Right cardiac atrium (tissue), 5 donors: ENCODE measurements around the gene SLC29A3. TPM values are rescaled to one million over a fixed set of nuclear protein-coding genes. Genes with fewer than 3 reads are reported as not detected.
A peak's percentile ranks its signal among the peaks of the same experiment; 100 is the strongest.
"Not testable (repeated sequence)": the region's sequence is repeated elsewhere in the genome, so short reads cannot be mapped to it uniquely, and the experiment has no call there.

Experiments
- ATAC-seq, 2 donors: fragments of 200-7000 bp; cut with Tn5 transposase; one replicate each; pipeline versions ENCODE4 v1.8.0 to v1.9.1; 2020; ENCODE audit warnings: moderate library complexity in 2 of 2, mild to moderate bottlenecking in 1 of 2
- DNase-seq, 3 donors: peaks; one replicate each; pipeline ENCODE4 v3.0.0-alpha.2; 2020
- H3K27ac ChIP-seq: one replicate; pipeline ENCODE4 v1.5.1; 2013; ENCODE audit warnings: mild to moderate bottlenecking, low read length, control low read depth, moderate library complexity
- H3K27me3 ChIP-seq: one replicate; pipeline ENCODE4 v1.6.1; 2013; ENCODE audit not compliant: control insufficient read depth, insufficient read depth
- H3K4me1 ChIP-seq: one replicate; pipeline ENCODE4 v1.6.1; 2013; ENCODE audit warnings: low read length; ENCODE audit not compliant: control insufficient read depth, insufficient read depth
- H3K4me3 ChIP-seq: one replicate; pipeline ENCODE4 v1.5.1; 2013; ENCODE audit warnings: low read length, control low read depth
- H3K9me3 ChIP-seq: one replicate; pipeline ENCODE4 v1.6.1; 2013; ENCODE audit warnings: low read length; ENCODE audit not compliant: control insufficient read depth
- WGBS: extraction: QIAGEN DNeasy Blood & Tissue Kit; methylation state at CpG from one replicate; pipeline ENCODE4 v1.1.7; 2013; 5-methylcytosine and 5-hydroxymethylcytosine counted together
- intact Hi-C, 4 donors: fragments of 100-400 bp; cut with DNase I; formaldehyde crosslinking; loops; one replicate each; pipeline versions ENCODE4 v1.11.0 to v1.14.0; 2022 to 2023
- polyA plus RNA-seq: library from polyadenylated mRNA; stranded (reverse); fragments of 200-250 nt; gene quantifications from one replicate; pipeline ENCODE4 v1.2.3, GENCODE V29; 2013
- total RNA-seq, 4 donors: library from RNA; stranded (reverse); fragmentation: NEBNext Ultra II Directional; extraction: Animal tissue kit (Norgen Biotek cat#: 25700); gene quantifications; one replicate each; pipeline ENCODE4 v1.2.1, GENCODE V29; 2021
- donor health status: healthy with polysubstance abuse.
- donor health status: DM: no; HTN: yes; CAD: no.
- donor health status: DM: no; HTN: no; CAD: no.
- donor health status: DM: no; HTN: yes; CAD: no; lungs with severe emphysema.
- donor health status: DM: yes; HTN: yes; CAD: no.

Gene SLC29A3
- total and polyA plus RNA-seq, 5 donors, result 1.4 to 2.7 (median 2.2) TPM

- WGBS, result 97% methylated on average over 7 of the region's 7 CpGs
- Histone ChIP-seq H3K4me3 (no peak overlapping the region), H3K27ac (no peak overlapping the region), H3K27me3 (no peaks in the 10 kb centered on the region), H3K4me1 (no peaks in the 10 kb centered on the region), H3K9me3 (no peaks in the 10 kb centered on the region)
- intact Hi-C loops, result no loop called here
- DNase-seq (no peak), ATAC-seq (no peak)
Observed at GRCh38 chr10:71349406-71349805, 30.3 kb downstream of the SLC29A3 start.

- DNase-seq (no peak), ATAC-seq (no peak)
- H3K27me3 ChIP-seq, result no peaks in the 10 kb centered on the region
- intact Hi-C loops, result no loop called here
- 93% methylated on average over 6 of the region's 6 CpGs for WGBS
- H3K9me3 ChIP-seq, result no peaks in the 10 kb centered on the region
- H3K4me1 ChIP-seq, result no peaks in the 10 kb centered on the region
- no peak overlapping the region for H3K4me3 ChIP-seq
- no peak overlapping the region for H3K27ac ChIP-seq
Observed at GRCh38 chr10:71351087-71351486, 32.0 kb downstream of the SLC29A3 start.

- intact Hi-C loops, result no loop called here
- DNase-seq, result peak; percentile 32 to 76 (median 72)
- H3K27ac ChIP-seq, result no peak overlapping the region
- peak in 1 of 2 donors; percentile 42 for ATAC-seq
- no peaks in the 10 kb centered on the region for H3K9me3 ChIP-seq
- H3K4me3 ChIP-seq, result no peak overlapping the region
- no peaks in the 10 kb centered on the region for H3K27me3 ChIP-seq
- no peaks in the 10 kb centered on the region for H3K4me1 ChIP-seq
- WGBS, result 81% methylated on average over 14 of the region's 14 CpGs
Observed at GRCh38 chr10:71351628-71352319, 32.7 kb downstream of the SLC29A3 start.

- Histone ChIP-seq H3K27ac (no peak overlapping the region), H3K9me3 (no peaks in the 10 kb centered on the region), H3K27me3 (no peaks in the 10 kb centered on the region), H3K4me1 (no peaks in the 10 kb centered on the region), H3K4me3 (no peak overlapping the region)
- DNase-seq, result no peak
- WGBS, result 83% methylated on average over 9 of the region's 9 CpGs
- no peak for ATAC-seq
- intact Hi-C loops, result no loop called here
Observed at GRCh38 chr10:71353639-71354038, 34.6 kb downstream of the SLC29A3 start.

GRCh38 chr10:71354776-71355175 lies 35.7 kb downstream of the SLC29A3 start:
- DNase-seq, result no peak
- WGBS, result 88% methylated on average over 7 of the region's 7 CpGs
- no peaks in the 10 kb centered on the region for H3K4me1 ChIP-seq
- H3K27me3 ChIP-seq, result no peaks in the 10 kb centered on the region
- H3K4me3 ChIP-seq, result no peak overlapping the region
- intact Hi-C loops, result no loop called here
- ATAC-seq, result no peak
- H3K9me3 ChIP-seq, result no peaks in the 10 kb centered on the region
- no peak overlapping the region for H3K27ac ChIP-seq

- intact Hi-C loops, result no loop called here
- 88% methylated on average over 12 of the region's 12 CpGs for WGBS
- no peaks in the 10 kb centered on the region for H3K27me3 ChIP-seq
- DNase-seq (no peak), ATAC-seq (no peak)
- no peak overlapping the region for H3K4me3 ChIP-seq
- no peaks in the 10 kb centered on the region for H3K9me3 ChIP-seq
- H3K27ac ChIP-seq, result no peak overlapping the region
- no peaks in the 10 kb centered on the region for H3K4me1 ChIP-seq
Observed at GRCh38 chr10:71355886-71356285, 36.8 kb downstream of the SLC29A3 start.

- H3K4me3 ChIP-seq, result no peak overlapping the region
- no peaks in the 10 kb centered on the region for H3K4me1 ChIP-seq
- H3K9me3 ChIP-seq, result no peaks in the 10 kb centered on the region
- no peaks in the 10 kb centered on the region for H3K27me3 ChIP-seq
- WGBS, result 60% methylated on average over 7 of the region's 7 CpGs
- intact Hi-C loops, result no loop called here
- DNase-seq (no peak), ATAC-seq (peak in 1 of 2 donors; percentile 58)
- H3K27ac ChIP-seq, result no peak overlapping the region
Observed at GRCh38 chr10:71357792-71358265, 38.8 kb downstream of the SLC29A3 start.

- Histone ChIP-seq H3K9me3 (no peaks in the 10 kb centered on the region), H3K4me1 (no peaks in the 10 kb centered on the region), H3K27ac (no peak overlapping the region), H3K27me3 (no peaks in the 10 kb centered on the region), H3K4me3 (no peak overlapping the region)
- ATAC-seq, result peak in 1 of 2 donors; percentile 71
- no peak for DNase-seq
- 70% methylated on average over 8 of the region's 8 CpGs for whole genome bisulfite sequencing
- intact Hi-C loops, result no loop called here
Observed at GRCh38 chr10:71358277-71358676, 39.2 kb downstream of the SLC29A3 start.

- H3K4me3 ChIP-seq, H3K4me1 ChIP-seq, H3K27me3 ChIP-seq, ATAC-seq, intact Hi-C loops, DNase-seq, H3K9me3 ChIP-seq, H3K27ac ChIP-seq: not testable (repeated sequence)
- 85% methylated on average over 10 of the region's 10 CpGs for WGBS
Observed at GRCh38 chr10:71358906-71359305, 39.8 kb downstream of the SLC29A3 start.

GRCh38 chr10:71359364-71360046 lies 40.4 kb downstream of the SLC29A3 start:
- Histone ChIP-seq H3K27ac (no peak overlapping the region), H3K4me3 (no peak overlapping the region), H3K9me3 (no peaks in the 10 kb centered on the region), H3K27me3 (no peaks in the 10 kb centered on the region), H3K4me1 (no peaks in the 10 kb centered on the region)
- peak; percentile 35 to 62 for ATAC-seq
- peak in 2 of 3 donors; percentile 55 to 66 for DNase-seq
- intact Hi-C loops, result no loop called here
- 45% methylated on average over 9 of the region's 9 CpGs for WGBS

GRCh38 chr10:71360735-71361134 lies 41.7 kb downstream of the SLC29A3 start:
- intact Hi-C loops, result no loop called here
- no peak for ATAC-seq
- no peaks in the 10 kb centered on the region for H3K4me1 ChIP-seq
- H3K27ac ChIP-seq, result no peak overlapping the region
- WGBS, result 95% methylated on average over 2 of the region's 2 CpGs
- no peaks in the 10 kb centered on the region for H3K27me3 ChIP-seq
- no peaks in the 10 kb centered on the region for H3K9me3 ChIP-seq
- no peak for DNase-seq
- no peak overlapping the region for H3K4me3 ChIP-seq
